D341Med (cell line): Measurements from ENCODE around the gene ZNF157.

Experiments used
- DNase-seq: peaks from one replicate; pipeline ENCODE4 v3.0.0; 2012; ENCODE audit warnings: low spot score

The ZNF157 gene

DNA sequence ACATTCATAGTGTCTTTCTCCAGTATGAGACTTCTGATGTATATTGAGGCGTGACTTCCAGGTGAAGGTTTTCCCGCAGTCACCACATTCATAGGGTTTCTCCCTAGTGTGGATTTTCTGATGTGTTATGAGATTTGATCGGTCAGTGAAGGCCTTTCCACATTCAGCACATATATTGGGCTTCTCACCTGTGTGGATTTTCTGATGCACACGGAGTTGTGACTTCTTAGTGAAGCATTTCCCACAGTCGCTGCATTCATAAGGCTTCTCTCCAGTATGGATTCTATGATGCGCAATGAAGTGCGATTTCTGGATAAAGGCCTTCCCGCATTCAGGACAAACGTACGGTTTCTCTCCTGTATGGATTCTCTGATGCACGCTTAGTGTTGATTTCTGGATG is 77.2 kb downstream of the ZNF157 start:
- no peak for DNase-seq

GRCh38 chrX:47448165-47448806 is 77.9 kb downstream of the ZNF157 start:
- no peak for DNase-seq

GRCh38 chrX:47452112-47452511 is 81.7 kb downstream of the ZNF157 start:
- no peak for DNase-seq

DNA sequence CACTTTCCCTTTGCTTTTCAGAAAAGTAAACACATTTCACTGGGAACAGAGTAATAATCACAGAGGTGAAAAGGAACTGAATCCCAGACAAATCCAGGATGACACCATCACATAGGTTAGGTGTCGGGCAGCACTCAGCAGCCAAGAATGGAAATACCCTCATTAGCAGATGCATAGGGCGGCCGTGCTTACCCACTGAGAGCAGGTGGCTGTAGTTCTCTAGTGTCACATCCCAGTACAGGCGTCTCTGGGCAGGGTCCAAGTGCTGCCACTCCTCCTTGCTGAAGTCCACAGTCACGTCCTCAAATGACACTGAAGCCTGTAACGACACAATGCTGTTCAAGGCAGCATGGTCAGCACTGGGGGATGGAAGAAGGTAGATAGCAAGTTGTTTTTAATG is 85.7 kb downstream of the ZNF157 start:
- DNase-seq, result no peak

DNA sequence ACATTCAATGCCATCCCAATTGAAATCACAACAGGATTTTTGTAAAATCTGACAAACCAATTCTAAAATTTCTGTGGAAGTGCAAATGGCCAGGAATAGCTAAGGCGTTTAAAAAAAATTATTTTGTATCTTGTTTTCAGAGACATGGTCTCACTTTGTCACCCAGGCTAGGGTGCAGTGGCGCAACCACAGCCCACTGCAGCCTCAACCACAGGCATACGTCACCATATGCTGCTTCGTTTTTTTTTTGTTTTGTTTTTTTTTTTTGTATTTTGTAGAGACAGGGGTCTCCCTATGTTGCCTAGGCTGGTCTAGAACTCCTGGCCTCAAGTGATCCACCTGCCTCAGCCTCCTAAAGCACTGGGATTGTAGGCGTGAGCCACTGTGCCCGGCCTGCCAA is 88.2 kb downstream of the ZNF157 start:
- DNase-seq, result no peak

DNA sequence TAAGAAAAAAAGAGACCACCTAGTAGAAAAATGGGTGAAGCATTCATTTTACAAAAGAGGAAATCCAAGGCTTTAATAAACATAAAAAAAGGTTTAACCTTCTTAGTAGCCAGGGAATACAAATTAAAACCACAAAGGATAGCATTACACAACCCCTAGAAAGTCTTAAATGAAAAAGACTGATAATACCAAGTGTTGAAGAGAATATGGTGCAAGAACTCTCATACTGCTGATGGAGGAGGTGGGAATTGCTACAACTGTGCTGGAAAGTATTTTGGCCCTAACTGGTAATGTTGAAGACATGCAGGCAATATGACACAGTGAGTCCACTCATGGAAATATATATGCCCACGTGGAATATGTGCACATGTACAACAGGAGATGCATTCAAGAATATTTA is 90.2 kb downstream of the ZNF157 start:
- DNase-seq, result no peak
